Neural cell (in vitro differentiated cells): ENCODE data around the gene HSF4.

Experiments used
- MXI1 ChIP-seq: fragments of 450-650 bp; conservative IDR thresholded peaks from 2 replicates; pipeline ENCODE4 v1.6.1; 2014; ENCODE audit warnings: antibody characterized with exemption, mild to moderate bottlenecking; ENCODE audit not compliant: poor library complexity, severe bottlenecking
- POLR2AphosphoS5 ChIP-seq: IDR thresholded peaks from 2 replicates; pipeline ENCODE4 v1.6.1; 2012
- TF ChIP-seq, protein P1 (sequence below): fragments of 450-650 bp; IDR thresholded peaks from 2 replicates; pipeline ENCODE4 v1.5.1; 2014; ENCODE audit warnings: antibody characterized with exemption, mild to moderate bottlenecking, moderate library complexity; ENCODE audit not compliant: poor library complexity, severe bottlenecking

DNA sequence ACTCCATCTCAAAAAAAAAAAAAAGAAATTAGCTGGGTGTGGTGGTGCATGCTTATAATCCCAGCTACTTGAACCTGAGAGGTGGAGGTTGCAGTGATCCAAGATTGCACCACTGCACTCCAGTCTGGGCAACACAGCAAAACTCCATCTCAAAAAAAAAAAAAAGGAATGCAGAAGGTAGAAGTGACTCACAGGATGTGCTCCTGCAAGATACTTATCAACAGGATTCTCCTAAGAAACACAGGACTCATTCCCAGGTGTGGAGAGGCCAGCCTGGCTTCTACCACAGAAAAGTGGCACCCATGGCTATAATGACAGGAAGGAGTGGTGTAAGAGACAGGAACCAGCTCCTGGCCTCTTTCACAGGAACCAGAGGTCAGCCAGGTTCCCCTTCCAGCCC is 48.2 kb downstream of the HSF4 start:
- TF ChIP-seq, protein P1, sequence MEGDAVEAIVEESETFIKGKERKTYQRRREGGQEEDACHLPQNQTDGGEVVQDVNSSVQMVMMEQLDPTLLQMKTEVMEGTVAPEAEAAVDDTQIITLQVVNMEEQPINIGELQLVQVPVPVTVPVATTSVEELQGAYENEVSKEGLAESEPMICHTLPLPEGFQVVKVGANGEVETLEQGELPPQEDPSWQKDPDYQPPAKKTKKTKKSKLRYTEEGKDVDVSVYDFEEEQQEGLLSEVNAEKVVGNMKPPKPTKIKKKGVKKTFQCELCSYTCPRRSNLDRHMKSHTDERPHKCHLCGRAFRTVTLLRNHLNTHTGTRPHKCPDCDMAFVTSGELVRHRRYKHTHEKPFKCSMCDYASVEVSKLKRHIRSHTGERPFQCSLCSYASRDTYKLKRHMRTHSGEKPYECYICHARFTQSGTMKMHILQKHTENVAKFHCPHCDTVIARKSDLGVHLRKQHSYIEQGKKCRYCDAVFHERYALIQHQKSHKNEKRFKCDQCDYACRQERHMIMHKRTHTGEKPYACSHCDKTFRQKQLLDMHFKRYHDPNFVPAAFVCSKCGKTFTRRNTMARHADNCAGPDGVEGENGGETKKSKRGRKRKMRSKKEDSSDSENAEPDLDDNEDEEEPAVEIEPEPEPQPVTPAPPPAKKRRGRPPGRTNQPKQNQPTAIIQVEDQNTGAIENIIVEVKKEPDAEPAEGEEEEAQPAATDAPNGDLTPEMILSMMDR: no peak
- TF ChIP-seq POLR2AphosphoS5 (no peak), MXI1 (no peak)
